Upper lobe of left lung (tissue), 6 donors: Measurements from ENCODE around the gene CUX1. TPM values are rescaled to one million over a fixed set of nuclear protein-coding genes. Genes with fewer than 3 reads are reported as not detected.

Source experiments
- ATAC-seq, 2 donors: fragments of 200-7000 bp; cut with Tn5 transposase; one replicate each; pipeline ENCODE4 v1.9.1; 2022; ENCODE audit warnings: mild to moderate bottlenecking in 2 of 2, moderate library complexity in 2 of 2; ENCODE audit not compliant: low FRiP score in 2 of 2
- DNase-seq, 2 donors: peaks; one replicate each; pipeline ENCODE4 v3.0.0-alpha.2; 2019 to 2020
- H3K27ac ChIP-seq, 4 donors: fragments of 200-600 bp; sonication (generic); one replicate each; pipeline ENCODE4 v1.5.1; 2016 to 2019
- H3K27me3 ChIP-seq, 4 donors: fragments of 200-600 bp; sonication (generic); one replicate each; pipeline ENCODE4 v1.5.1; 2017 to 2019
- H3K36me3 ChIP-seq, 4 donors: fragments of 200-600 bp; sonication (generic); one replicate each; pipeline ENCODE4 v1.5.1; 2016 to 2019
- H3K4me1 ChIP-seq, 4 donors: fragments of 200-600 bp; sonication (generic); one replicate each; pipeline ENCODE4 v1.5.1; 2018 to 2019
- H3K4me3 ChIP-seq, 4 donors: fragments of 200-600 bp; sonication (generic); one replicate each; pipeline ENCODE4 v1.5.1; 2017 to 2019; ENCODE audit warnings: mild to moderate bottlenecking in 2 of 4, moderate library complexity in 1 of 4
- H3K9me3 ChIP-seq, 4 donors: fragments of 200-600 bp; sonication (generic); one replicate each; pipeline ENCODE4 v1.5.1; 2018 to 2019
- CTCF ChIP-seq, 6 experiments: fragments of 450-650 bp in 4 of 6; fragments of 200-600 bp in 2 of 6; sonication (generic) in 2 of 6; IDR thresholded peaks; one replicate each; pipeline ENCODE4 v1.5.1; 2016 to 2019; ENCODE audit warnings: antibody characterized with exemption in 6 of 6
- EP300 ChIP-seq, 4 donors: sonication (generic); formaldehyde crosslinking; IDR thresholded peaks; one replicate each; pipeline ENCODE4 v1.5.1; 2017; ENCODE audit warnings: antibody characterized with exemption in 4 of 4, control low read depth in 2 of 4
- POLR2A ChIP-seq, 4 donors: fragments of 450-650 bp; IDR thresholded peaks; one replicate each; pipeline ENCODE4 v1.5.1; 2016 to 2017; ENCODE audit warnings: antibody characterized with exemption in 4 of 4, mild to moderate bottlenecking in 2 of 4
- POLR2AphosphoS5 ChIP-seq, 2 donors: sonication (generic); formaldehyde crosslinking; IDR thresholded peaks; one replicate each; pipeline ENCODE4 v1.5.1; 2017; ENCODE audit warnings: antibody characterized with exemption in 2 of 2
- WGBS, 2 donors: methylation state at CpG; one replicate each; pipeline ENCODE4 v1.1.5; 2017 to 2018; 5-methylcytosine and 5-hydroxymethylcytosine counted together
- total RNA-seq, 6 donors: library from RNA; depleted of rRNA in 4 of 6; stranded (reverse); fragments of >200 nt in 4 of 6; gene quantifications; one replicate each; pipeline versions ENCODE4 v1.1.0 to v1.2.1, GENCODE V29; 2016 to 2021
- donor health status: DM: no; HTN: no; CAD: no; lungs with moderate emphysema.
- donor health status: DM: no; HTN: yes; CAD: no; lungs with severe emphysema.

Gene CUX1
- total RNA-seq, 6 donors from 2014 or later, result 106 to 188 (median 115) TPM

DNA sequence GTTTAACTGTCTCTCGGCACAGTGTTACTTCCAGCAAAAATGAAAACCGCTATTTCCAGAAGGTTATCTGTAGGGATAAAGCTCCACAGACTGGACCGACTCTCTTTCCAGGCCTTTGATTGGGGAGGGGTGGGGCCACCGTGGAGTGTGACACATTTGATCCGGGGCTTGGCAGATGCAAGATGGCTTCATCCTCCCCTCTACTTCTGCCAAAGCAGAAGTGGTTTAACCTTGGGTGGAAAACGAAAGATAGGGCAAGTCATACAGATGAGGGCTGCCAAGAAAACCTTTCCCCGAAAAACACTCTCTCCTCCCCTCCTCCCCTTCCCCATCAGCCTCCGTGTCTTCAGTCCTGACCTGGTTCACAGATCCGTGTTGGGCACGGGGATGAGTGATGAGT is 329.6 kb downstream of the CUX1 start:
- H3K9me3 ChIP-seq, result no peaks in the 10 kb centered on the region
- no peak overlapping the region for H3K4me3 ChIP-seq
- ATAC-seq (peak; percentile 49 to 75), DNase-seq (no peak)
- 62 to 67% methylated on average over 10 of the region's 10 CpGs for WGBS, 2 donors
- no peaks in the 10 kb centered on the region for H3K27me3 ChIP-seq
- TF ChIP-seq EP300 (IDR thresholded peaks at IDR 0.05), result no peak
- TF ChIP-seq POLR2AphosphoS5 (IDR thresholded peaks at IDR 0.05), result no peak
- TF ChIP-seq CTCF (IDR thresholded peaks at IDR 0.05), result no peak
- TF ChIP-seq POLR2A (IDR thresholded peaks at IDR 0.05), result no peak
- H3K36me3 ChIP-seq, result peaks cover 0 to 5% (median 2%) of the 10 kb centered on the region in 4 donors
- no peaks in the 10 kb centered on the region for H3K4me1 ChIP-seq
- peak overlapping the region in 2 of 4 donors; percentile 44 to 61 for H3K27ac ChIP-seq

GRCh38 chr7:102148799-102149198 is 331.4 kb downstream of the CUX1 start:
- peaks cover 0 to 5% (median 4%) of the 10 kb centered on the region in 4 donors for H3K36me3 ChIP-seq
- WGBS, 2 donors, result 92 to 94% methylated on average over 9 of the region's 9 CpGs
- no peak for ATAC-seq

DNA sequence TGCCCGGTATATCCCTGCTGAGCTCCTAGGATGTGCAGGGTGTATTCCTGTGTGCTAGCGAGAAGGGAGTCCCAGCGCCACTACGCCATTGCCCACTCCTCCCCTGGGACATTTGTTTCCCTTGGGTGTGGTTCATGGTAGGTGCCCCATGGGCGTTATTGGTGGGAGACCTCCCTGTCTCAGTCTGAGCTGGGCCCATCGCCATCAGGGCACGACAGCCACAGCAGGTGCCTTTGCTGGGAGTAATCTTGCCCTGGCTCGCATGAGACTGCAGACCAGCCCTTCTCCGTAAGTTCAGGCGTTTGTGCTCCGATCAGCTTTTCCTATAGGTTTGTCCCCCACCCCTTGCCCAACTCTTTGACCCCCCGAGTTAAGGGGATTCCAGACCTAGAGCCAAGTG is 332.0 kb downstream of the CUX1 start:
- H3K27me3 ChIP-seq, result no peaks in the 10 kb centered on the region
- ATAC-seq (no peak), DNase-seq (no peak)
- peaks cover 0 to 5% (median 4%) of the 10 kb centered on the region in 4 donors for H3K36me3 ChIP-seq
- H3K4me3 ChIP-seq, result no peak overlapping the region
- WGBS, 2 donors, result 96 to 97% methylated on average over 12 of the region's 12 CpGs
- no peak overlapping the region for H3K27ac ChIP-seq
- TF ChIP-seq POLR2A (IDR thresholded peaks at IDR 0.05), result no peak
- TF ChIP-seq CTCF (IDR thresholded peaks at IDR 0.05), result no peak
- TF ChIP-seq EP300 (IDR thresholded peaks at IDR 0.05), result no peak
- no peak for TF ChIP-seq POLR2AphosphoS5 (IDR thresholded peaks at IDR 0.05)
- H3K9me3 ChIP-seq, result no peaks in the 10 kb centered on the region
- H3K4me1 ChIP-seq, result peaks cover 0 to 6% (median 0%) of the 10 kb centered on the region in 4 donors

More at GRCh38 chr7:102148799-102149198, 331.4 kb downstream of the CUX1 start:
- H3K9me3 ChIP-seq, result no peaks in the 10 kb centered on the region
- no peak overlapping the region for H3K27ac ChIP-seq
- no peaks in the 10 kb centered on the region for H3K27me3 ChIP-seq
- H3K4me3 ChIP-seq, result no peak overlapping the region
- H3K4me1 ChIP-seq, result peaks cover 0 to 6% (median 0%) of the 10 kb centered on the region in 4 donors
- DNase-seq, result no peak
- no peak for TF ChIP-seq POLR2A (IDR thresholded peaks at IDR 0.05)
- no peak for TF ChIP-seq POLR2AphosphoS5 (IDR thresholded peaks at IDR 0.05)
- no peak for TF ChIP-seq CTCF (IDR thresholded peaks at IDR 0.05)
- TF ChIP-seq EP300 (IDR thresholded peaks at IDR 0.05), result no peak

DNA sequence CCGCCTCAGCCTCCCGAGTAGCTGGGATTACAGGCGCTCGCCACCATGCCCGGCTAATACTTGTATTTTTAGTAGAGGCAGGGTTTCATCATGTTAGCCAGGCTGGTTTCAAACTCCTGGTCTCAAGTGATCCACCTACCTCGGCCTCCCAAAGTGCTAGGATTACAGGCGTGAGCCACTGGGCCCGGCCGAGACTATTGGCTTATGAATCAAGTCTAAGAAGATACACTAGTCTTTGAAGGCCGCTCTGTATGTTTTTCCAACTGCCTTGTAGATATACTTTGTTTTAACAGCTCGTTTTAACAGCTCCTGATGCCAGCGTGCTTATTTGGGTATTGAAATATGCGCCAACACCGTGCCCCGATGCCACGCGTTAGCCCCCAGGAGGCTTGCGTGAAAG is 332.8 kb downstream of the CUX1 start:
- Histone ChIP-seq H3K9me3 (no peaks in the 10 kb centered on the region), H3K4me1 (peaks cover 0 to 6% (median 0%) of the 10 kb centered on the region in 4 donors), H3K36me3 (peaks cover 0 to 5% (median 4%) of the 10 kb centered on the region in 4 donors), H3K27me3 (no peaks in the 10 kb centered on the region), H3K27ac (no peak overlapping the region), H3K4me3 (no peak overlapping the region)
- ATAC-seq (no peak), DNase-seq (no peak)
- TF ChIP-seq POLR2AphosphoS5 (IDR thresholded peaks at IDR 0.05) (no peak), EP300 (IDR thresholded peaks at IDR 0.05) (no peak), CTCF (IDR thresholded peaks at IDR 0.05) (no peak)
- WGBS, 2 donors, result 98 to 99% methylated on average over 18 of the region's 18 CpGs
